LNCaP clone FGC (cell line): ENCODE data around the gene MICAL1.

Source experiments
- DNase-seq: peaks from one replicate; pipeline ENCODE4 v3.0.0-alpha.2; 2011; ENCODE audit warnings: low read depth
- H3K4me3 ChIP-seq: 2 replicates; pipeline ENCODE4 v1.5.1; 2011; ENCODE audit warnings: mild to moderate bottlenecking, low read depth, low read length, control low read depth
- TF ChIP-seq, protein P1 (sequence below): IDR thresholded peaks from 2 replicates; pipeline ENCODE4 v1.5.1; 2012; ENCODE audit warnings: mild to moderate bottlenecking; ENCODE audit not compliant: control insufficient read depth, insufficient read depth; ENCODE audit errors: extremely low read depth

MICAL1 gene, protein sequence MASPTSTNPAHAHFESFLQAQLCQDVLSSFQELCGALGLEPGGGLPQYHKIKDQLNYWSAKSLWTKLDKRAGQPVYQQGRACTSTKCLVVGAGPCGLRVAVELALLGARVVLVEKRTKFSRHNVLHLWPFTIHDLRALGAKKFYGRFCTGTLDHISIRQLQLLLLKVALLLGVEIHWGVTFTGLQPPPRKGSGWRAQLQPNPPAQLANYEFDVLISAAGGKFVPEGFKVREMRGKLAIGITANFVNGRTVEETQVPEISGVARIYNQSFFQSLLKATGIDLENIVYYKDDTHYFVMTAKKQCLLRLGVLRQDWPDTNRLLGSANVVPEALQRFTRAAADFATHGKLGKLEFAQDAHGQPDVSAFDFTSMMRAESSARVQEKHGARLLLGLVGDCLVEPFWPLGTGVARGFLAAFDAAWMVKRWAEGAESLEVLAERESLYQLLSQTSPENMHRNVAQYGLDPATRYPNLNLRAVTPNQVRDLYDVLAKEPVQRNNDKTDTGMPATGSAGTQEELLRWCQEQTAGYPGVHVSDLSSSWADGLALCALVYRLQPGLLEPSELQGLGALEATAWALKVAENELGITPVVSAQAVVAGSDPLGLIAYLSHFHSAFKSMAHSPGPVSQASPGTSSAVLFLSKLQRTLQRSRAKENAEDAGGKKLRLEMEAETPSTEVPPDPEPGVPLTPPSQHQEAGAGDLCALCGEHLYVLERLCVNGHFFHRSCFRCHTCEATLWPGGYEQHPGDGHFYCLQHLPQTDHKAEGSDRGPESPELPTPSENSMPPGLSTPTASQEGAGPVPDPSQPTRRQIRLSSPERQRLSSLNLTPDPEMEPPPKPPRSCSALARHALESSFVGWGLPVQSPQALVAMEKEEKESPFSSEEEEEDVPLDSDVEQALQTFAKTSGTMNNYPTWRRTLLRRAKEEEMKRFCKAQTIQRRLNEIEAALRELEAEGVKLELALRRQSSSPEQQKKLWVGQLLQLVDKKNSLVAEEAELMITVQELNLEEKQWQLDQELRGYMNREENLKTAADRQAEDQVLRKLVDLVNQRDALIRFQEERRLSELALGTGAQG

DNA sequence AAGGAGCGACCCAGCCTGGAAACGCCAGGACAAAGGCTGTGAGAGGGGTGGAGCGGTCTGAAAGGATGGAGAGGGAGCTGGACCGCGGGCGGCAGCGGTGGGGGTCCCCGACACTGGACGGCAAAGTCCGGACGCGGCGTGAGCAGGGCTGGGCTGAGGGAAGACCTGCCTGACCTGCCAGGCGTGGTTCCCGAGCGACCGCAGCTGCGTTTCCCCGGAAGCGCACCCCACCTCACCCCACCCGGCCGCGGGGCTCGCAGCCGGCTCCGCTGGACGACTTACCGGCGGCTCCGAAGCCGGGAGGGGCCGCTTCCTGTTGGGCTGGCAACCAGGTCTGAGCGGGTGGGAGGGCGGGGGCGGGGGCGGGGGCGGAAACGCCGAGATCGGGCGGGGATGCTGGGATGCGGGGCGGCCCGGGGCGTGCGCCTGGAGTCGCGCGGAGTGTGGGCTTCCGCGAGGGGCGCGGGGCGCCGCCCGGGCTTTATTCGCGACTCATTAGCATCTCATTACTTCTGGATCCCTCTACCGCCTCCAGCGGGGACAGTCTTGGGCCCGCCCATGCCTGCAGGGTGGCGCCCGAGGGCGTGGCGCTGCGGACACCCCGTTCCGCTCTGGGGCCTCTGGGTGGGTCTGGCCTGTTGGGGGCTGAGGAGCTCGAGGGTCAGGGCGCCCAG, at the start of gene MICAL1:
Gene MICAL1, minus strand, starts transcription at position 336 of the 674 bp plus-strand sequence. CDS start 1,576 bp downstream, outside the sequence.
- TF ChIP-seq, protein P1, sequence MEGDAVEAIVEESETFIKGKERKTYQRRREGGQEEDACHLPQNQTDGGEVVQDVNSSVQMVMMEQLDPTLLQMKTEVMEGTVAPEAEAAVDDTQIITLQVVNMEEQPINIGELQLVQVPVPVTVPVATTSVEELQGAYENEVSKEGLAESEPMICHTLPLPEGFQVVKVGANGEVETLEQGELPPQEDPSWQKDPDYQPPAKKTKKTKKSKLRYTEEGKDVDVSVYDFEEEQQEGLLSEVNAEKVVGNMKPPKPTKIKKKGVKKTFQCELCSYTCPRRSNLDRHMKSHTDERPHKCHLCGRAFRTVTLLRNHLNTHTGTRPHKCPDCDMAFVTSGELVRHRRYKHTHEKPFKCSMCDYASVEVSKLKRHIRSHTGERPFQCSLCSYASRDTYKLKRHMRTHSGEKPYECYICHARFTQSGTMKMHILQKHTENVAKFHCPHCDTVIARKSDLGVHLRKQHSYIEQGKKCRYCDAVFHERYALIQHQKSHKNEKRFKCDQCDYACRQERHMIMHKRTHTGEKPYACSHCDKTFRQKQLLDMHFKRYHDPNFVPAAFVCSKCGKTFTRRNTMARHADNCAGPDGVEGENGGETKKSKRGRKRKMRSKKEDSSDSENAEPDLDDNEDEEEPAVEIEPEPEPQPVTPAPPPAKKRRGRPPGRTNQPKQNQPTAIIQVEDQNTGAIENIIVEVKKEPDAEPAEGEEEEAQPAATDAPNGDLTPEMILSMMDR = 0 out of 2 replicates have a peak, but pooled peaks have one; percentile 17
- no peak for DNase-seq
- peak within 1 kb of the TSS; percentile 62 for H3K4me3 ChIP-seq

DNA sequence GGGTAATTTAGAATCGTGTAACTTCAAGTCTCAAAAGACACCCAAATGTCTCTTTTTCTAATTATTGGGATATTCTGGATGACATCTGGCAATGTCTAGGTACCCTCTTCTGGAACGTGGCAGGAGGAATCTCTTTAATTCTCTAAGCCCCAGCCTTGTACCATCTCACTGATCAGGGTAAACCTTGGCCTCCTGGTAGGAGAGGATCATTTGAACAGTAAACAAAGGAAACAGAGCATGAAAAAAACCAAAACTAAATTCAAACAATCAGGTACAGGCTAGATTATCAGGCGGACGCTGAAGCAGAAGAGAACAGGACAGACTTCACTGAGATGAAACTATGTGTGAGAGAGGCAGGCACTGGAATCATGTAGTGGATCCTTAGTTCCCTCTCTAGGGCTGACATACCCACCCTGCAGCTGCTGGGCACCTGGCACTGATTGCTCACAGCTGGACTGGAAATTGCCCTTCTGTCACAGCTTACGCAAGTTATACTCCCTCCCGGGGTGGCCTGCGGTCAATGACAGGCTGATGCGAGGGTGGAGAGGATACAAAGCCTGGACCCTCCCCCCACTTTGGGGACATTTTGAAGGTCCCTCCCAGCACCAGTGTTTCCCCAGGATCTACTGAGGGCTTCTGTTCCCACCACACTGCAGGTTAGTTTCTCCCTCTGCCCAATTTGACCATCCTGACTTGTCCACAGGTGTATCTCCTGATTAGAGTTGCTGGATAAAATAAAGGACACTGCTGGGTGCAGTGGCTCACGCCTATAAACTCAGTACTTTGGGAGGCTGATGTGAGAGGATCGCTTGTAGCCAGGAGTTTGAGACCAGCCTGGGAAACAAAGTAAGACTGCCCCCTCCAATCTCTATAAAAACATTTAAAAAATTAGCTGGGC, 48.0 kb upstream of the MICAL1 start:
- no peak overlapping the region for H3K4me3 ChIP-seq
- TF ChIP-seq, protein P1 = no peak
- no peak for DNase-seq

DNA sequence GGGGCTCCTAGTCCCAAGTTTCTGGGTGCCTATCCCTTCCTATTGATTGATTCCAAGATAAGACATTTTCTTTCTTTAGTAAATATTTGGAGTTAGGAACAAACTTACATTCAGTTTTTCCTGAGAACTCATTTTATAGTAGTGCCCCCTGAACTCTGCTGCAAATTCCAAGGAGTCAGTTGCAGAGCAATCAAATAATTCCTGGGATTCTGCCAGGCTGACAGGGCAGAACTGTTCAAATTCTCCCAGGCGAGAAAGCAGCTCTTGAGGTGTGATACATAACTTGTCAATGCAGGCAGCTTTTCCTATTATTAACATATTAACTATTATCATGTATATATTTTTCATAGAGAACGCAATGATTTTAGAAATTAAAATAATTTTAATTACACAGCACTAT, 43.4 kb upstream of the MICAL1 start:
- DNase-seq = no peak
- TF ChIP-seq, protein P1 = no peak
- no peak overlapping the region for H3K4me3 ChIP-seq

DNA sequence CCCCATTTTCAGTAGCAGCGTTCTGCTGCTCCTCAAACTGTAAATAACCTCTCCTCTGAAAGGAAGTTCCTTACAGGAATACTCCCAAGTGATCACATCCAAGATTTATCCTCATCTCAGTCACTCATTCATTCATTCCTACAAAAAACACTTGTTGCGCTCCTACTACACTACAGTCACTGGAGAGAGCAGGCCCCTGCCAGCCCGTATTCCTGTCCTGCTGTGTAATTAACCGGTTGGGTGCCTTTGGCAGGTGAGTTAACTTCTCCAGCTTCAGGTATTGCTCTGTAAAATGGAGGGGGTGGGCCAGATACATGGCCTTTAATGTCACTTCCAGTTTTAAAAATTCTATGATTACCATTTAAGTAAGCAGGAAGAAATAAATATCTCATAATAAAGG, 42.5 kb upstream of the MICAL1 start:
- H3K4me3 ChIP-seq = no peak overlapping the region
- no peak for DNase-seq
- TF ChIP-seq, protein P1 = no peak

DNA sequence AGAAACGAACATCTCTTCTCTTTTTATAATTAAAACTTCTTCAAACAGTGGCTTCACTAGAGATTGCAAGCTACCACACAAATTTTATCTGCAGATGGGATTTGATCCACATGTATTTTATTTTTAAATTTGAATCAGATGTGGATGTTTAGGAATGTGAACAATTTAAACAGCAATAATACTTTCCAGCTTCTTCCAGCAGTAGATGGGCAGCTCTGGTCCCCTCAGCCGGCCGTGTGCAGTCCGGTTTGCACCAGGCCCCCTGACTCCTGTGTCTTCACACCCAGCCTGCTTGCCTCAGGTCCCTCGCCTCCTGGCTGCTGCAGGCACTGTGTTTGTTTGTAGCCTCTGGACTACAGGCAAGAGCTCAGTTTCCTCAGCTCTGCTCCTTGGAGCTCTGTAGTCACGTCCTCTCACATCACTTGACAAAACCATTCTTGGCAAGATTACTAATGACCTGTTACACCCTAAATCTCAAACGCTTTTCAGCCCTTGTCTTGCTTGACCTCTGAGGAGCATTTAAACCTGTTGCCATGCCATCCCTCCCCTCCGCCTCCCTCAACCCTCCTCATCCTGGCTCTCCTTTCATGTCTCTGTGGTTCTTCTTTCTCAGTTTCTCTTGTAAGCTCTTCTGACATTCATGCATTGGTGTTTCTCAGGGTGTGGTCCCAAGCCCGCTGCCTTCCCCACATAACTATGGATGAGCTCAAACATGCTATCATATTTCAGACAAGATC, 40.6 kb upstream of the MICAL1 start:
- TF ChIP-seq, protein P1 = no peak
- H3K4me3 ChIP-seq = no peak overlapping the region
- no peak for DNase-seq
